ENCODE data around the gene NUDT3.
"Not testable (repeated sequence)": the region's sequence is repeated elsewhere in the genome, so short reads cannot be mapped to it uniquely, and the experiment has no call there.

GRCh38 chr6:34269132-34269531 is 123.3 kb downstream of the NUDT3 start:
- not testable (repeated sequence) for TF ChIP-seq CTCF (IDR thresholded peaks at IDR 0.05; ENCODE audit: low read depth, low read length); EZH2phosphoT487 (IDR thresholded peaks at IDR 0.05; ENCODE audit: low read depth)

All from OCI-LY3 (cell line).